ENCODE results near the gene RGS6. TPM values are rescaled to one million over a fixed set of nuclear protein-coding genes. Genes with fewer than 3 reads are reported as not detected.

RGS6 gene
- total RNA-seq, 1 donor from 2014 or later: 2.0 TPM

GRCh38 chr14:71967704-71968103 is 35.5 kb downstream of the RGS6 start:
- H3K27ac Mint-ChIP-seq: no peak overlapping the region
- TF ChIP-seq, protein P1, sequence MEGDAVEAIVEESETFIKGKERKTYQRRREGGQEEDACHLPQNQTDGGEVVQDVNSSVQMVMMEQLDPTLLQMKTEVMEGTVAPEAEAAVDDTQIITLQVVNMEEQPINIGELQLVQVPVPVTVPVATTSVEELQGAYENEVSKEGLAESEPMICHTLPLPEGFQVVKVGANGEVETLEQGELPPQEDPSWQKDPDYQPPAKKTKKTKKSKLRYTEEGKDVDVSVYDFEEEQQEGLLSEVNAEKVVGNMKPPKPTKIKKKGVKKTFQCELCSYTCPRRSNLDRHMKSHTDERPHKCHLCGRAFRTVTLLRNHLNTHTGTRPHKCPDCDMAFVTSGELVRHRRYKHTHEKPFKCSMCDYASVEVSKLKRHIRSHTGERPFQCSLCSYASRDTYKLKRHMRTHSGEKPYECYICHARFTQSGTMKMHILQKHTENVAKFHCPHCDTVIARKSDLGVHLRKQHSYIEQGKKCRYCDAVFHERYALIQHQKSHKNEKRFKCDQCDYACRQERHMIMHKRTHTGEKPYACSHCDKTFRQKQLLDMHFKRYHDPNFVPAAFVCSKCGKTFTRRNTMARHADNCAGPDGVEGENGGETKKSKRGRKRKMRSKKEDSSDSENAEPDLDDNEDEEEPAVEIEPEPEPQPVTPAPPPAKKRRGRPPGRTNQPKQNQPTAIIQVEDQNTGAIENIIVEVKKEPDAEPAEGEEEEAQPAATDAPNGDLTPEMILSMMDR (IDR thresholded peaks at IDR 0.05; ENCODE audit: unreplicated experiment): no peak

GRCh38 chr14:71970272-71970671 is 38.0 kb downstream of the RGS6 start:
- Mint-ChIP-seq H3K27me3 (ENCODE audit: low read depth) (peaks cover 8% of the 10 kb centered on the region), H3K36me3 (no peaks in the 10 kb centered on the region), H3K27ac (no peak overlapping the region), H3K4me1 (no peaks in the 10 kb centered on the region), H3K4me3 (no peak overlapping the region), H3K9me3 (peaks cover 12% of the 10 kb centered on the region)
- DNase-seq (ENCODE audit: low spot score in 2 of 2, unreplicated experiment in 2 of 2): no peak
- TF ChIP-seq, protein P1 (IDR thresholded peaks at IDR 0.05; ENCODE audit: unreplicated experiment): no peak

More at GRCh38 chr14:71967704-71968103, 35.5 kb downstream of the RGS6 start:
- Mint-ChIP-seq H3K9me3 (peaks cover 12% of the 10 kb centered on the region), H3K4me1 (no peaks in the 10 kb centered on the region), H3K36me3 (no peaks in the 10 kb centered on the region), H3K4me3 (no peak overlapping the region), H3K27me3 (ENCODE audit: low read depth) (peaks cover 11% of the 10 kb centered on the region)
- DNase-seq (ENCODE audit: low spot score in 2 of 2, unreplicated experiment in 2 of 2): no peak

DNA sequence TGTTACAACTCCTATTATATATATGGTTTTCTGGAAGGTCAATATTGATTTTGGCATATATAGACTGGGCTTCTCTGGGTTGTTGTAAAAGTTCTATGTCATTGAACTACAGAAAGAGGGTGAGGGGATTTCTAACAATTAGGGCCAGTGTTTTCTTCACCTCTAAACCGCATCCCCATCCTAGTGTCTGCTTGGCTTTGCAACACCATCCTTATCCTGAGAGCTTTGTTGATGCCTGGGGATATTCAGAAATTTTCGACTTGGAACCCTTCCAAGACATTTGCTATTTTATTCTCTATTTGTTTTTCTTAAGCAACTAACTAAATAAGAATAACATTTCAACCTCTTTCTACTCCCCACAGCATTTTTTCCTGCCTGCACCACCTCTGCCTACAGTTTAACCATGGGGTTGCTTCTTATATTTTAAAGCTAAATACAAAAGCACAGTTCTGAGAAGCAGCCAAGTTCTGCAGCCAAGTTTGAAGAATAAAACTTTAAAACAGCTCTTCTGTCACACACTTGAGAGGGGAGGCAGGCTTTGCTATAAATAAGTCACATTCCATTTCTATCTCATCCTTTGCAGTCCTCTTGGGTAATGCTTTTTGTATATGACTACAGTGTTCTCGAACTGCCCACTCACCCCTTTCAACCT is 53.4 kb downstream of the RGS6 start:
- Mint-ChIP-seq H3K4me3 (no peak overlapping the region), H3K27me3 (ENCODE audit: low read depth) (no peaks in the 10 kb centered on the region), H3K4me1 (peaks cover 9% of the 10 kb centered on the region), H3K27ac (peak overlapping the region; percentile 79), H3K36me3 (no peaks in the 10 kb centered on the region), H3K9me3 (peaks cover 4% of the 10 kb centered on the region)
- TF ChIP-seq, protein P1 (IDR thresholded peaks at IDR 0.05; ENCODE audit: unreplicated experiment): no peak
- DNase-seq (ENCODE audit: low spot score in 2 of 2, unreplicated experiment in 2 of 2): no peak

DNA sequence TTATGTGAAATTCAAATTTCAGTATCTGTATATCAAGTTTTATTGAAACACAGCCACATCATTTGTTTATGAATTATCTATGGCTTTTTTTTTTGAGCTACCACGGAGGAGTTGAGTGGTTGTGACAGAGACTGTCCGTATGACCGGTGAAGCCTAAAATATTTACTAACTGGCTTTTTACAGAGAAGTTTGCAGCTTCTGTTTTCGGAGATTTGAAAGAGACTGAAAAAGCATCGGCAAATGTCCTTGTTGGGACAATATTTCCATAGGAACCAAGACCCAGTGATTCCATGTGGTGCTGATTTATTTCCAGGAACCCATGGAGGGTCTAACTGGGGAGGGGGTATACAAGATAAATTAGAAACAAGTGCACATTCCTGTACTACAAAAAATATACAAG is 56.2 kb downstream of the RGS6 start:
- H3K27ac Mint-ChIP-seq: no peak overlapping the region
- H3K36me3 Mint-ChIP-seq: no peaks in the 10 kb centered on the region
- no peaks in the 10 kb centered on the region for H3K27me3 Mint-ChIP-seq (ENCODE audit: low read depth)
- no peak for DNase-seq (ENCODE audit: low spot score in 2 of 2, unreplicated experiment in 2 of 2)
- peaks cover 7% of the 10 kb centered on the region for H3K4me1 Mint-ChIP-seq
- TF ChIP-seq, protein P1 (IDR thresholded peaks at IDR 0.05; ENCODE audit: unreplicated experiment): no peak
- H3K9me3 Mint-ChIP-seq: no peaks in the 10 kb centered on the region
- H3K4me3 Mint-ChIP-seq: no peak overlapping the region

GRCh38 chr14:71988939-71989338 is 56.7 kb downstream of the RGS6 start:
- no peak for DNase-seq (ENCODE audit: low spot score in 2 of 2, unreplicated experiment in 2 of 2)
- TF ChIP-seq, protein P1 (IDR thresholded peaks at IDR 0.05; ENCODE audit: unreplicated experiment): no peak
- H3K9me3 Mint-ChIP-seq: no peaks in the 10 kb centered on the region
- no peaks in the 10 kb centered on the region for H3K27me3 Mint-ChIP-seq (ENCODE audit: low read depth)
- H3K4me1 Mint-ChIP-seq: peaks cover 7% of the 10 kb centered on the region
- no peak overlapping the region for H3K27ac Mint-ChIP-seq
- no peak overlapping the region for H3K4me3 Mint-ChIP-seq
- no peaks in the 10 kb centered on the region for H3K36me3 Mint-ChIP-seq
